Smooth muscle cell (in vitro differentiated cells): ENCODE results near the gene TSPAN17. TPM values are rescaled to one million over a fixed set of nuclear protein-coding genes. Genes with fewer than 3 reads are reported as not detected.

Experiments used
- DNase-seq: peaks from one replicate; lab custom pipeline; 2025; ENCODE audit not compliant: unreplicated experiment; lab: John Stamatoyannopoulos, UW
- H2AFZ ChIP-seq: fragments of 200-600 bp; sonication (generic); 2 replicates; pipeline ENCODE4 v1.6.0; 2016; ENCODE audit warnings: antibody characterized with exemption, low read depth, mild to moderate bottlenecking
- H3F3A ChIP-seq: fragments of 200-600 bp; sonication (generic); 2 replicates; pipeline ENCODE4 v1.6.0; 2017; ENCODE audit warnings: antibody characterized with exemption, low read depth
- H3K27ac ChIP-seq: fragments of 200-600 bp; sonication (generic); 2 replicates; pipeline ENCODE4 v1.5.1; 2016; ENCODE audit warnings: low read depth, mild to moderate bottlenecking
- H3K27me3 ChIP-seq: fragments of 200-600 bp; sonication (generic); 2 replicates; pipeline ENCODE4 v1.6.1; 2016; ENCODE audit warnings: low read depth, mild to moderate bottlenecking
- H3K36me3 ChIP-seq: fragments of 200-600 bp; sonication (generic); 2 replicates; pipeline ENCODE4 v1.5.1; 2016; ENCODE audit warnings: low read depth
- H3K4me1 ChIP-seq: fragments of 200-600 bp; sonication (generic); 2 replicates; pipeline ENCODE4 v1.5.1; 2016; ENCODE audit warnings: low read depth
- H3K4me2 ChIP-seq: fragments of 200-600 bp; sonication (generic); 2 replicates; pipeline ENCODE4 v1.6.0; 2016; ENCODE audit warnings: mild to moderate bottlenecking
- H3K4me3 ChIP-seq: fragments of 200-600 bp; sonication (generic); 2 replicates; pipeline ENCODE4 v1.5.1; 2016; ENCODE audit warnings: mild to moderate bottlenecking
- H3K79me2 ChIP-seq: fragments of 200-600 bp; sonication (generic); 2 replicates; pipeline ENCODE4 v1.6.0; 2016; ENCODE audit warnings: low read depth, mild to moderate bottlenecking
- H3K9ac ChIP-seq: fragments of 200-600 bp; sonication (generic); 2 replicates; pipeline ENCODE4 v1.6.0; 2016; ENCODE audit warnings: low read depth
- H3K9me3 ChIP-seq: fragments of 200-600 bp; sonication (generic); replicated peaks from 2 replicates; pipeline ENCODE4 v1.5.1; 2016; ENCODE audit warnings: low read depth
- H4K20me1 ChIP-seq: fragments of 200-600 bp; sonication (generic); 2 replicates; pipeline ENCODE4 v1.6.0; 2016; ENCODE audit warnings: low read depth
- CTCF ChIP-seq: fragments of 200-600 bp; sonication (generic); IDR thresholded peaks from 2 replicates; pipeline ENCODE4 v1.5.1; 2017; ENCODE audit warnings: borderline replicate concordance, mild to moderate bottlenecking, antibody characterized with exemption; ENCODE audit not compliant: insufficient read depth, poor library complexity, severe bottlenecking
- WGBS: methylation state at CpG from one replicate; pipeline ENCODE4 v1.1.7; 2016; ENCODE audit warnings: low lambda C conversion rate; 5-methylcytosine and 5-hydroxymethylcytosine counted together
- polyA plus RNA-seq: library from polyadenylated mRNA; unstranded; fragments of >200 nt; fragmentation: Nextera tagmentation; extraction: Ambion mirVana; gene quantifications from 2 replicates; pipeline ENCODE4 v1.2.1, GENCODE V29; 2016
- total RNA-seq: library from RNA; depleted of rRNA; stranded (reverse); fragments of >200 nt; gene quantifications from 2 replicates; pipeline ENCODE4 v1.2.3, GENCODE V29; 2014

The TSPAN17 gene
- total and polyA plus RNA-seq, 2 experiments from 2014 or later: 29.7 to 31.0 TPM

- no peak for TF ChIP-seq CTCF
- Histone ChIP-seq H3K79me2 (no peaks in the 10 kb centered on the region), H3K4me1 (no peaks in the 10 kb centered on the region), H3K27me3 (peaks cover 3% of the 10 kb centered on the region), H3K36me3 (no peaks in the 10 kb centered on the region), H3K9me3 (no peaks in the 10 kb centered on the region), H3F3A (peaks cover 3% of the 10 kb centered on the region), H2AFZ (no peak overlapping the region), H3K4me3 (peak overlapping the region; percentile 56), H4K20me1 (no peaks in the 10 kb centered on the region), H3K4me2 (peak overlapping the region; percentile 83), H3K27ac (no peak overlapping the region), H3K9ac (no peak overlapping the region)
- DNase-seq: no peak
- 56% methylated on average over 31 of the region's 46 CpGs for WGBS
Measured at GRCh38 chr5:176608937-176609723, 38.2 kb upstream of the TSPAN17 start.

- Histone ChIP-seq H3K27me3 (peaks cover 3% of the 10 kb centered on the region), H4K20me1 (no peaks in the 10 kb centered on the region), H3K4me1 (no peaks in the 10 kb centered on the region), H3K36me3 (no peaks in the 10 kb centered on the region), H3F3A (peaks cover 3% of the 10 kb centered on the region), H2AFZ (no peak within 1 kb of the TSS), H3K4me2 (peak within 1 kb of the TSS; percentile 83), H3K9me3 (no peaks in the 10 kb centered on the region), H3K9ac (no peak within 1 kb of the TSS), H3K4me3 (peak within 1 kb of the TSS; percentile 56), H3K79me2 (no peaks in the 10 kb centered on the region), H3K27ac (no peak within 1 kb of the TSS)
- WGBS: 1% methylated on average over 47 of the region's 101 CpGs
- peak; percentile 28 for DNase-seq
- TF ChIP-seq CTCF: no peak
Measured at GRCh38 chr5:176609724-176610434, 37.4 kb upstream of the TSPAN17 start, which contains the start of gene GPRIN1. TSS of gene GPRIN1 (minus strand) at chr5:176610156. CDS start at chr5:176599834, 10,322 bp downstream.

GRCh38 chr5:176610435-176610773 is 36.9 kb upstream of the TSPAN17 start:
- no peaks in the 10 kb centered on the region for H4K20me1 ChIP-seq
- 2% methylated on average over 19 of the region's 31 CpGs for WGBS
- peak overlapping the region; percentile 83 for H3K4me2 ChIP-seq
- no peaks in the 10 kb centered on the region for H3K79me2 ChIP-seq
- H3K27ac ChIP-seq: no peak overlapping the region
- H3K9ac ChIP-seq: no peak overlapping the region
- DNase-seq: no peak
- peaks cover 3% of the 10 kb centered on the region for H3F3A ChIP-seq
- no peaks in the 10 kb centered on the region for H3K9me3 ChIP-seq
- H2AFZ ChIP-seq: no peak overlapping the region
- no peaks in the 10 kb centered on the region for H3K4me1 ChIP-seq
- TF ChIP-seq CTCF: no peak
- peaks cover 3% of the 10 kb centered on the region for H3K27me3 ChIP-seq
- H3K36me3 ChIP-seq: no peaks in the 10 kb centered on the region
- peak overlapping the region; percentile 56 for H3K4me3 ChIP-seq
